Activated T-cell treated with anti-CD3 and anti-CD28 coated beads, Interleukin-2, amount 50 U/mL, for 4 hours (primary cell): ENCODE measurements around the gene HNRNPR. TPM values are rescaled to one million over a fixed set of nuclear protein-coding genes. Genes with fewer than 3 reads are reported as not detected.
"Not testable (repeated sequence)": the region's sequence is repeated elsewhere in the genome, so short reads cannot be mapped to it uniquely, and the experiment has no call there.

Source experiments
- ATAC-seq, 2 donors: fragments of 200-7000 bp; cut with Tn5 transposase; one replicate each; pipeline ENCODE4 v1.10.0; 2021
- DNase-seq: peaks from one replicate; pipeline ENCODE4 v3.0.0-alpha.2; 2020
- H3K27me3 Mint-ChIP-seq: one replicate; pipeline ENCODE4 v1.8.0; 2021; ENCODE audit warnings: low read depth, mixed read lengths
- H3K36me3 Mint-ChIP-seq: one replicate; pipeline ENCODE4 v1.8.0; 2022; ENCODE audit warnings: mixed read lengths; ENCODE audit not compliant: insufficient read depth
- H3K4me1 Mint-ChIP-seq: one replicate; pipeline ENCODE4 v1.8.0; 2021; ENCODE audit warnings: low read depth, mixed read lengths
- H3K4me3 Mint-ChIP-seq: one replicate; pipeline ENCODE4 v1.8.0; 2021; ENCODE audit warnings: mild to moderate bottlenecking, moderate library complexity, mixed read lengths
- H3K9me3 Mint-ChIP-seq: one replicate; pipeline ENCODE4 v1.8.0; 2021; ENCODE audit warnings: mixed read lengths
- total RNA-seq, 3 donors: library from RNA; stranded (reverse); gene quantifications; one replicate each; pipeline ENCODE4 v1.2.1, GENCODE V29; 2021

HNRNPR gene
- total RNA-seq, 3 donors from 2014 or later, result 253 to 269 (median 254) TPM

GRCh38 chr1:23322770-23323169 lies 21.3 kb downstream of the HNRNPR start:
- Mint-ChIP-seq H3K36me3 (peaks cover 45% of the 10 kb centered on the region), H3K4me3 (no peak overlapping the region), H3K9me3 (no peaks in the 10 kb centered on the region), H3K4me1 (peaks cover 23% of the 10 kb centered on the region), H3K27me3 (no peaks in the 10 kb centered on the region)
- no peak for ATAC-seq
- no peak for DNase-seq

- not testable (repeated sequence) for ATAC-seq, H3K27me3 Mint-ChIP-seq, H3K4me3 Mint-ChIP-seq, DNase-seq, H3K9me3 Mint-ChIP-seq, H3K4me1 Mint-ChIP-seq
- peaks cover 29% of the 10 kb centered on the region for H3K36me3 Mint-ChIP-seq
These were observed 33.8 kb downstream of the HNRNPR start for GRCh38 chr1:23310280-23310679.

GRCh38 chr1:23304140-23304620 lies 39.9 kb downstream of the HNRNPR start:
- Mint-ChIP-seq H3K4me1 (peaks cover 2% of the 10 kb centered on the region), H3K27me3 (no peaks in the 10 kb centered on the region)
- ATAC-seq, result no peak

GRCh38 chr1:23303524-23303923 lies 40.6 kb downstream of the HNRNPR start:
- Mint-ChIP-seq H3K4me3 (no peak overlapping the region), H3K4me1 (peaks cover 2% of the 10 kb centered on the region), H3K9me3 (no peaks in the 10 kb centered on the region), H3K36me3 (peaks cover 27% of the 10 kb centered on the region), H3K27me3 (no peaks in the 10 kb centered on the region)
- no peak for ATAC-seq
- DNase-seq, result no peak

More at GRCh38 chr1:23304140-23304620, 39.9 kb downstream of the HNRNPR start:
- no peak for DNase-seq
- H3K36me3 Mint-ChIP-seq, result peaks cover 27% of the 10 kb centered on the region
- H3K9me3 Mint-ChIP-seq, result no peaks in the 10 kb centered on the region
- no peak overlapping the region for H3K4me3 Mint-ChIP-seq

GRCh38 chr1:23296931-23297330 lies 47.2 kb downstream of the HNRNPR start:
- H3K9me3 Mint-ChIP-seq, result no peaks in the 10 kb centered on the region
- H3K36me3 Mint-ChIP-seq, result peaks cover 12% of the 10 kb centered on the region
- DNase-seq (no peak), ATAC-seq (no peak)
- no peak overlapping the region for H3K4me3 Mint-ChIP-seq
- no peaks in the 10 kb centered on the region for H3K27me3 Mint-ChIP-seq
- no peaks in the 10 kb centered on the region for H3K4me1 Mint-ChIP-seq

GRCh38 chr1:23291706-23292105 lies 52.4 kb downstream of the HNRNPR start:
- no peaks in the 10 kb centered on the region for H3K9me3 Mint-ChIP-seq
- H3K36me3 Mint-ChIP-seq, result peaks cover 4% of the 10 kb centered on the region
- ATAC-seq, result no peak
- H3K4me1 Mint-ChIP-seq, result no peaks in the 10 kb centered on the region
- no peaks in the 10 kb centered on the region for H3K27me3 Mint-ChIP-seq
- no peak overlapping the region for H3K4me3 Mint-ChIP-seq
- no peak for DNase-seq

GRCh38 chr1:23290836-23291565 lies 53.1 kb downstream of the HNRNPR start:
- Mint-ChIP-seq H3K9me3 (no peaks in the 10 kb centered on the region), H3K36me3 (peaks cover 9% of the 10 kb centered on the region), H3K4me1 (no peaks in the 10 kb centered on the region), H3K27me3 (no peaks in the 10 kb centered on the region), H3K4me3 (no peak overlapping the region)
- DNase-seq (no peak), ATAC-seq (no peak)

- Mint-ChIP-seq H3K9me3 (no peaks in the 10 kb centered on the region), H3K36me3 (peaks cover 11% of the 10 kb centered on the region), H3K4me3 (no peak overlapping the region), H3K27me3 (no peaks in the 10 kb centered on the region), H3K4me1 (no peaks in the 10 kb centered on the region)
- DNase-seq (no peak), ATAC-seq (no peak)
These were observed 55.4 kb downstream of the HNRNPR start for GRCh38 chr1:23288671-23289070.

GRCh38 chr1:23288201-23288600 lies 55.9 kb downstream of the HNRNPR start:
- Mint-ChIP-seq H3K9me3 (no peaks in the 10 kb centered on the region), H3K4me3 (no peak overlapping the region), H3K4me1 (no peaks in the 10 kb centered on the region), H3K27me3 (no peaks in the 10 kb centered on the region), H3K36me3 (peaks cover 11% of the 10 kb centered on the region)
- DNase-seq (no peak), ATAC-seq (no peak)

- Mint-ChIP-seq H3K9me3 (no peaks in the 10 kb centered on the region), H3K36me3 (peaks cover 17% of the 10 kb centered on the region), H3K27me3 (no peaks in the 10 kb centered on the region), H3K4me3 (no peak overlapping the region), H3K4me1 (no peaks in the 10 kb centered on the region)
- ATAC-seq (no peak), DNase-seq (no peak)
These were observed 57.7 kb downstream of the HNRNPR start for GRCh38 chr1:23286401-23286800.

- H3K4me1 Mint-ChIP-seq, result no peaks in the 10 kb centered on the region
- ATAC-seq, result no peak
- peaks cover 25% of the 10 kb centered on the region for H3K36me3 Mint-ChIP-seq
- no peak for DNase-seq
- no peak overlapping the region for H3K4me3 Mint-ChIP-seq
- H3K27me3 Mint-ChIP-seq, result no peaks in the 10 kb centered on the region
- no peaks in the 10 kb centered on the region for H3K9me3 Mint-ChIP-seq
These were observed 60.1 kb downstream of the HNRNPR start for GRCh38 chr1:23283667-23284602.

- ATAC-seq, result no peak
- H3K27me3 Mint-ChIP-seq, result no peaks in the 10 kb centered on the region
- H3K4me3 Mint-ChIP-seq, result no peak overlapping the region
- H3K4me1 Mint-ChIP-seq, result no peaks in the 10 kb centered on the region
- peaks cover 25% of the 10 kb centered on the region for H3K36me3 Mint-ChIP-seq
- no peak for DNase-seq
- H3K9me3 Mint-ChIP-seq, result no peaks in the 10 kb centered on the region
These were observed 61.1 kb downstream of the HNRNPR start for GRCh38 chr1:23282957-23283356.

- Mint-ChIP-seq H3K36me3 (peaks cover 16% of the 10 kb centered on the region), H3K4me3 (no peak overlapping the region), H3K9me3 (no peaks in the 10 kb centered on the region), H3K27me3 (peaks cover 20% of the 10 kb centered on the region), H3K4me1 (no peaks in the 10 kb centered on the region)
- ATAC-seq (no peak), DNase-seq (no peak)
These were observed 65.4 kb downstream of the HNRNPR start for GRCh38 chr1:23278717-23279116.

GRCh38 chr1:23276531-23276930 lies 67.6 kb downstream of the HNRNPR start:
- ATAC-seq (no peak), DNase-seq (no peak)
- peaks cover 30% of the 10 kb centered on the region for H3K27me3 Mint-ChIP-seq
- peaks cover 10% of the 10 kb centered on the region for H3K36me3 Mint-ChIP-seq
- no peaks in the 10 kb centered on the region for H3K9me3 Mint-ChIP-seq
- H3K4me3 Mint-ChIP-seq, result no peak overlapping the region
- no peaks in the 10 kb centered on the region for H3K4me1 Mint-ChIP-seq
